IMR-90 (cell line): ENCODE measurements around the gene IL4. TPM values are rescaled to one million over a fixed set of nuclear protein-coding genes. Genes with fewer than 3 reads are reported as not detected.
A peak's percentile ranks its signal among the peaks of the same experiment; 100 is the strongest.

Source experiments
- ATAC-seq: fragments of 200-7000 bp; cut with Tn5 transposase; 2 replicates; pipeline ENCODE4 v1.9.1; 2020; ENCODE audit warnings: low read depth, mild to moderate bottlenecking, moderate library complexity
- BruUV-seq: library from RNA; stranded (reverse); fragments of 400-500 nt; replicated peaks from 2 replicates; lab custom pipeline; 2021; lab: Mats Ljungman, UMichigan
- CTCF ChIA-PET: fragments of 300-600 bp; formaldehyde crosslinking; extraction: SDS; loops from one replicate; lab custom pipeline; 2021; ENCODE audit warnings: antibody characterized with exemption; lab: Yijun Ruan, JAX
- POLR2A ChIA-PET: fragments of 300-600 bp; sonication (Branson Sonifier 250); formaldehyde crosslinking; loops from one replicate; lab custom pipeline; 2022; ENCODE audit warnings: antibody characterized with exemption; ENCODE audit not compliant: unreplicated experiment; lab: Charles Lee
- DNase-seq: peaks from one replicate; pipeline ENCODE4 v3.0.0; 2013
- H2AFZ ChIP-seq: replicated peaks from 2 replicates; pipeline ENCODE3; 2013; ENCODE audit warnings: low read length, mild to moderate bottlenecking; ENCODE audit not compliant: poor library complexity
- H2AK5ac ChIP-seq: 2 replicates; pipeline ENCODE4 v1.6.1; 2013; ENCODE audit warnings: low read depth, low read length, inconsistent platforms
- H2AK9ac ChIP-seq: replicated peaks from 2 replicates; pipeline ENCODE3; 2013; ENCODE audit warnings: mild to moderate bottlenecking, low read depth, low read length, moderate library complexity; ENCODE audit not compliant: poor library complexity
- H2BK120ac ChIP-seq: 2 replicates; pipeline ENCODE4 v1.6.1; 2013; ENCODE audit warnings: low read depth, low read length, inconsistent platforms
- H2BK15ac ChIP-seq: 3 replicates; pipeline ENCODE4 v1.6.1; 2013; ENCODE audit warnings: low read depth, low read length, inconsistent platforms
- H2BK20ac ChIP-seq: 2 replicates; pipeline ENCODE4 v1.6.1; 2013; ENCODE audit warnings: low read depth, mild to moderate bottlenecking, inconsistent platforms, low read length, moderate library complexity
- H2BK5ac ChIP-seq: 2 replicates; pipeline ENCODE4 v1.6.1; 2013; ENCODE audit warnings: mild to moderate bottlenecking, low read depth, low read length, inconsistent platforms; ENCODE audit not compliant: poor library complexity, severe bottlenecking
- H3K14ac ChIP-seq: replicated peaks from 2 replicates; pipeline ENCODE4 v1.6.1; 2013; ENCODE audit warnings: low read depth, low read length, inconsistent platforms
- H3K18ac ChIP-seq: 2 replicates; pipeline ENCODE4 v1.6.1; 2013; ENCODE audit warnings: low read depth, low read length, control low read depth
- H3K23ac ChIP-seq: 2 replicates; pipeline ENCODE4 v1.6.1; 2013; ENCODE audit warnings: low read depth, low read length, inconsistent platforms
- H3K27ac ChIP-seq: 2 replicates; pipeline ENCODE4 v1.5.1; 2013; ENCODE audit warnings: mild to moderate bottlenecking, control low read depth, low read length; ENCODE audit not compliant: insufficient read depth
- H3K27me3 ChIP-seq: 2 replicates; pipeline ENCODE4 v1.6.1; 2013; ENCODE audit warnings: low read length; ENCODE audit not compliant: control insufficient read depth, insufficient read depth
- H3K36me3 ChIP-seq: 2 replicates; pipeline ENCODE4 v1.6.1; 2013; ENCODE audit warnings: low read length, mixed read lengths; ENCODE audit not compliant: control insufficient read depth, insufficient read depth
- H3K4ac ChIP-seq: 2 replicates; pipeline ENCODE4 v1.6.1; 2013; ENCODE audit warnings: low read depth, low read length, inconsistent platforms
- H3K4me1 ChIP-seq: 2 replicates; pipeline ENCODE4 v1.6.1; 2013; ENCODE audit warnings: low read length, mixed read lengths; ENCODE audit not compliant: control insufficient read depth, insufficient read depth
- H3K4me2 ChIP-seq: 2 replicates; pipeline ENCODE4 v1.6.1; 2013; ENCODE audit warnings: low read depth, mild to moderate bottlenecking, control low read depth, low read length, moderate library complexity
- H3K4me3 ChIP-seq: 2 replicates; pipeline ENCODE4 v1.5.1; 2013; ENCODE audit warnings: low read depth, mild to moderate bottlenecking, control low read depth, low read length, moderate library complexity; ENCODE audit not compliant: insufficient read depth
- H3K56ac ChIP-seq: 2 replicates; pipeline ENCODE4 v1.6.1; 2013; ENCODE audit warnings: low read length, inconsistent platforms; ENCODE audit not compliant: insufficient read depth; ENCODE audit errors: extremely low read depth
- H3K79me1 ChIP-seq, 2 experiments: 2 replicates each; pipeline ENCODE4 v1.6.1; 2013; ENCODE audit warnings: low read length in 2 of 2, inconsistent platforms in 1 of 2, low read depth in 1 of 2
- H3K9ac ChIP-seq: 2 replicates; pipeline ENCODE4 v1.6.1; 2013; ENCODE audit warnings: low read depth, low read length, control low read depth
- H3K9me1 ChIP-seq: 2 replicates; pipeline ENCODE4 v1.6.1; 2013; ENCODE audit warnings: low read length, inconsistent platforms; ENCODE audit not compliant: insufficient read depth
- H3K9me3 ChIP-seq: 2 replicates; pipeline ENCODE4 v1.6.1; 2013; ENCODE audit warnings: low read length; ENCODE audit not compliant: control insufficient read depth, insufficient read depth
- H4K20me1 ChIP-seq: 2 replicates; pipeline ENCODE4 v1.6.1; 2013; ENCODE audit warnings: low read length, inconsistent platforms; ENCODE audit not compliant: insufficient read depth
- H4K5ac ChIP-seq: 2 replicates; pipeline ENCODE4 v1.6.1; 2013; ENCODE audit warnings: mild to moderate bottlenecking, low read depth, low read length, control low read depth
- H4K8ac ChIP-seq, 2 experiments: 2 replicates each; pipeline ENCODE4 v1.6.1; 2013; ENCODE audit warnings: low read depth in 2 of 2, low read length in 2 of 2, control low read depth in 1 of 2, inconsistent platforms in 1 of 2
- H4K91ac ChIP-seq: 2 replicates; pipeline ENCODE4 v1.6.1; 2013; ENCODE audit warnings: low read depth, low read length, inconsistent platforms; ENCODE audit not compliant: insufficient read depth
- CEBPB ChIP-seq: IDR thresholded peaks from 2 replicates; pipeline ENCODE4 v1.6.1; 2012; ENCODE audit warnings: low read depth, low read length, improper control_type of control experiment
- CHD1 ChIP-seq: IDR thresholded peaks from 2 replicates; pipeline ENCODE4 v1.6.1; 2012; ENCODE audit warnings: low read depth, low read length, improper control_type of control experiment
- FOS ChIP-seq: fragments of 150-350 bp; IDR thresholded peaks from 2 replicates; pipeline ENCODE4 v1.6.1; 2016; ENCODE audit warnings: low read depth, low read length
- NFE2L2 ChIP-seq: fragments of 150-350 bp; IDR thresholded peaks from 2 replicates; pipeline ENCODE4 v1.6.1; 2016; ENCODE audit warnings: low read depth, mild to moderate bottlenecking, low read length
- POLR2A ChIP-seq: IDR thresholded peaks from 2 replicates; pipeline ENCODE4 v1.6.1; 2012; ENCODE audit warnings: mild to moderate bottlenecking, low read depth, low read length
- RAD21 ChIP-seq: IDR thresholded peaks from 2 replicates; pipeline ENCODE4 v1.6.1; 2012; ENCODE audit warnings: low read length, improper control_type of control experiment
- RCOR1 ChIP-seq: IDR thresholded peaks from 2 replicates; pipeline ENCODE4 v1.6.1; 2012; ENCODE audit warnings: mild to moderate bottlenecking, low read length, improper control_type of control experiment; ENCODE audit not compliant: insufficient replicate concordance
- SMC3 ChIP-seq: fragments of 150-350 bp; IDR thresholded peaks from 2 replicates; pipeline ENCODE4 v1.6.1; 2016; ENCODE audit warnings: low read depth, mild to moderate bottlenecking, antibody characterized with exemption, low read length, moderate library complexity
- WGBS, 2 experiments: methylation state at CpG; one replicate each; pipeline versions ENCODE4 v1.1.5 to v1.1.7; 2013; ENCODE audit warnings: missing lambda C conversion rate in 2 of 2; ENCODE audit not compliant: insufficient read length in 1 of 2; ENCODE audit errors: extremely low coverage in 2 of 2; 5-methylcytosine and 5-hydroxymethylcytosine counted together
- dilution Hi-C: fragments of 300-500 bp; cut with HindIII; formaldehyde crosslinking; loops from one replicate; pipeline ENCODE4 v1.14.3; 2018; ENCODE audit warnings: low sequenced_read_pairs; ENCODE audit not compliant: unreplicated experiment
- in situ Hi-C: fragments of 300-500 bp; cut with MboI; formaldehyde crosslinking; loops from 3 replicates; pipeline ENCODE4 v1.14.3; 2019; ENCODE audit warnings: low sequenced_read_pairs, inconsistent platforms, mixed read lengths
- intact Hi-C: fragments of 100-400 bp; cut with micrococcal nuclease; formaldehyde crosslinking; loops from 2 replicates; pipeline ENCODE4 v1.10.0; 2022
- polyA plus RNA-seq, 3 experiments: library from polyadenylated mRNA; depleted of rRNA; stranded (reverse); fragments of >200 nt; gene quantifications; 2 replicates each; pipeline ENCODE4 v1.2.3, GENCODE V29; 2012; ENCODE audit warnings: low replicate concordance in 1 of 3
- total RNA-seq: library from RNA; depleted of rRNA; stranded (reverse); fragments of >200 nt; gene quantifications from 2 replicates; pipeline ENCODE4 v1.2.3, GENCODE V29; 2012
- TF ChIP-seq, protein P1 (sequence below): fragments of 150-350 bp; IDR thresholded peaks from 2 replicates; pipeline ENCODE4 v1.6.1; 2016; ENCODE audit warnings: low read depth, mild to moderate bottlenecking, low read length, moderate library complexity, borderline replicate concordance
- TF ChIP-seq, protein P2 (sequence below): fragments of 150-350 bp; IDR thresholded peaks from 2 replicates; pipeline ENCODE4 v1.6.1; 2017; ENCODE audit warnings: mild to moderate bottlenecking, antibody characterized with exemption, low read length, low read depth
- TF ChIP-seq, protein P3 (sequence below): conservative IDR thresholded peaks from 2 replicates; pipeline ENCODE4 v1.5.1; 2012; ENCODE audit warnings: mild to moderate bottlenecking, low read depth, low read length, improper control_type of control experiment

IL4 gene
- total and polyA plus RNA-seq, 2 of the 4 experiments (the other 2 are of a cell fraction) = not detected

- POLR2A ChIA-PET = no interaction called here
- peak overlapping the region; percentile 98; the same call in 1 of the 3 replicates for H2BK15ac ChIP-seq
- no peak overlapping the region; a peak in 1 of 4 replicates for H4K8ac ChIP-seq
- no TSS peak for BruUV-seq
- H3K9ac ChIP-seq = no peak overlapping the region
- H3K4me1 ChIP-seq = peaks cover 18% of the 10 kb centered on the region
- no peak overlapping the region for H3K23ac ChIP-seq
- intact Hi-C loops = no loop called here
- no peak overlapping the region for H3K4ac ChIP-seq
- no peak overlapping the region for H3K27ac ChIP-seq
- no peak overlapping the region; the same call in 1 of the 2 replicates for H3K14ac ChIP-seq
- peak overlapping the region; percentile 98 for H2BK120ac ChIP-seq
- no peak overlapping the region for H2AFZ ChIP-seq
- no peak overlapping the region for H3K4me2 ChIP-seq
- no peaks in the 10 kb centered on the region for H3K79me1 ChIP-seq
- no peak overlapping the region for H4K5ac ChIP-seq
- peaks cover 20% of the 10 kb centered on the region for H3K9me1 ChIP-seq
- no peak overlapping the region for H2AK9ac ChIP-seq
- H2BK5ac ChIP-seq = no peak overlapping the region
- no peaks in the 10 kb centered on the region for H3K9me3 ChIP-seq
- CTCF ChIA-PET = interaction anchor here (1.0 kb wide), 1 partner anchor 17 kb away, joined by 3 read pairs; no protein-coding TSS in a partner anchor
- H3K56ac ChIP-seq = no peak overlapping the region
- H2BK20ac ChIP-seq = peak overlapping the region; percentile 99; the same call in 1 of the 2 replicates
- DNase-seq = no peak
- no peaks in the 10 kb centered on the region for H3K27me3 ChIP-seq
- dilution Hi-C loops = no loop called here
- no peak overlapping the region for H3K4me3 ChIP-seq
- H4K91ac ChIP-seq = no peak overlapping the region
- H3K36me3 ChIP-seq = no peaks in the 10 kb centered on the region
- ATAC-seq = no peak
- H3K18ac ChIP-seq = no peak overlapping the region; the same call in 1 of the 2 replicates
- no peak for TF ChIP-seq SMC3
- TF ChIP-seq RAD21 = no peak
- TF ChIP-seq RCOR1 = no peak
- no peak for TF ChIP-seq CHD1
- TF ChIP-seq POLR2A = no peak
- TF ChIP-seq, protein P1, sequence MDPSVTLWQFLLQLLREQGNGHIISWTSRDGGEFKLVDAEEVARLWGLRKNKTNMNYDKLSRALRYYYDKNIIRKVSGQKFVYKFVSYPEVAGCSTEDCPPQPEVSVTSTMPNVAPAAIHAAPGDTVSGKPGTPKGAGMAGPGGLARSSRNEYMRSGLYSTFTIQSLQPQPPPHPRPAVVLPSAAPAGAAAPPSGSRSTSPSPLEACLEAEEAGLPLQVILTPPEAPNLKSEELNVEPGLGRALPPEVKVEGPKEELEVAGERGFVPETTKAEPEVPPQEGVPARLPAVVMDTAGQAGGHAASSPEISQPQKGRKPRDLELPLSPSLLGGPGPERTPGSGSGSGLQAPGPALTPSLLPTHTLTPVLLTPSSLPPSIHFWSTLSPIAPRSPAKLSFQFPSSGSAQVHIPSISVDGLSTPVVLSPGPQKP = no peak
- TF ChIP-seq FOS = no peak
- TF ChIP-seq, protein P2, sequence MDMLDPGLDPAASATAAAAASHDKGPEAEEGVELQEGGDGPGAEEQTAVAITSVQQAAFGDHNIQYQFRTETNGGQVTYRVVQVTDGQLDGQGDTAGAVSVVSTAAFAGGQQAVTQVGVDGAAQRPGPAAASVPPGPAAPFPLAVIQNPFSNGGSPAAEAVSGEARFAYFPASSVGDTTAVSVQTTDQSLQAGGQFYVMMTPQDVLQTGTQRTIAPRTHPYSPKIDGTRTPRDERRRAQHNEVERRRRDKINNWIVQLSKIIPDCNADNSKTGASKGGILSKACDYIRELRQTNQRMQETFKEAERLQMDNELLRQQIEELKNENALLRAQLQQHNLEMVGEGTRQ = no peak
- TF ChIP-seq NFE2L2 = no peak
- TF ChIP-seq CEBPB = no peak
- TF ChIP-seq, protein P3, sequence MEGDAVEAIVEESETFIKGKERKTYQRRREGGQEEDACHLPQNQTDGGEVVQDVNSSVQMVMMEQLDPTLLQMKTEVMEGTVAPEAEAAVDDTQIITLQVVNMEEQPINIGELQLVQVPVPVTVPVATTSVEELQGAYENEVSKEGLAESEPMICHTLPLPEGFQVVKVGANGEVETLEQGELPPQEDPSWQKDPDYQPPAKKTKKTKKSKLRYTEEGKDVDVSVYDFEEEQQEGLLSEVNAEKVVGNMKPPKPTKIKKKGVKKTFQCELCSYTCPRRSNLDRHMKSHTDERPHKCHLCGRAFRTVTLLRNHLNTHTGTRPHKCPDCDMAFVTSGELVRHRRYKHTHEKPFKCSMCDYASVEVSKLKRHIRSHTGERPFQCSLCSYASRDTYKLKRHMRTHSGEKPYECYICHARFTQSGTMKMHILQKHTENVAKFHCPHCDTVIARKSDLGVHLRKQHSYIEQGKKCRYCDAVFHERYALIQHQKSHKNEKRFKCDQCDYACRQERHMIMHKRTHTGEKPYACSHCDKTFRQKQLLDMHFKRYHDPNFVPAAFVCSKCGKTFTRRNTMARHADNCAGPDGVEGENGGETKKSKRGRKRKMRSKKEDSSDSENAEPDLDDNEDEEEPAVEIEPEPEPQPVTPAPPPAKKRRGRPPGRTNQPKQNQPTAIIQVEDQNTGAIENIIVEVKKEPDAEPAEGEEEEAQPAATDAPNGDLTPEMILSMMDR = no peak
- in situ Hi-C loops = no loop called here
- H2AK5ac ChIP-seq = 0 out of 2 replicates have a peak overlapping the region, but pooled peaks have one; percentile 31
- no peaks in the 10 kb centered on the region for H4K20me1 ChIP-seq
- no CpG with 5 or more reads among the region's 1 CpG for WGBS, 2 experiments
These were observed 301 bp upstream of the IL4 start for GRCh38 chr5:132673488-132673887.
